Measurements from ENCODE around the gene PEF1. TPM values are rescaled to one million over a fixed set of nuclear protein-coding genes. Genes with fewer than 3 reads are reported as not detected.
A peak's percentile ranks its signal among the peaks of the same experiment; 100 is the strongest.

Gene PEF1
- polyA plus RNA-seq, 3 donors, result 36.6 to 81.7 (median 70.7) TPM

DNA sequence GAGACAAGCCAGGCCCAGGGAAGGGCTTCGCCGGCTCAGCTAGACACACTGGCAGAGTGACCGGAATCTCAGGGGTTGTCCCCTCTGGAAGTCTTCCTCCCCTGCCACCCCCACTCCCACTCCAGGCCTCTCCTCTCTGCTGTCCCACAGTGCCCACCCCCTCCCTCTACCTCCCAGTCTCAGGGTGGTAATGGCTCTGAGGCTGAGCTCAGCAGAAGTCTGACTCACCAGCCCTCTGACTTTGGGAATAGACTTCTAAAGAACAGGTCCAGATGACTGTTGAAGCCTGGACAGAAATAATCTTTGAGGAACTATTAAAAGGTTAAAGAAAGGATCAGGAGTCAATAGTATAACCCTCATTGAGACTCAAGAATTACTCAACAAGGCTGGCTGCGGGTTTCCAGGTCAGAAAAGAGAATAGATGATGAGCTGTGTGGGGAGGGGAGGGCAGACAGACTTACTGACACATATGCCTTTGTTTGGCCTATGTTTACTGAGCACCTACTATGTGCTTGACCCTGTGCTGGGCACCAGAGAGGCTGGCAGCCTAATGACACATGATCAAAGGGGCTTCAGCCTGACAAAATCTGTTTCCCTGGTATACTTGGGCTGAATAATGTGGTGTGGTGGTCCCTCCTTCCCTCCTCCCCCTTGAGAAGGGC, 19.0 kb downstream of the PEF1 start:
- Mint-ChIP-seq H3K36me3 (peaks cover 50 to 51% of the 10 kb centered on the region in 2 donors), H3K27me3 (ENCODE audit: low read depth in 3 of 3) (peaks cover 0 to 3% (median 0%) of the 10 kb centered on the region in 3 donors), H3K4me1 (peaks cover 16% of the 10 kb centered on the region), H3K9me3 (peaks cover 0 to 2% (median 0%) of the 10 kb centered on the region in 7 donors), H3K27ac (peak overlapping the region in 2 of 7 donors; percentile 51 to 65), H3K4me3 (no peak overlapping the region)
- Histone ChIP-seq H3K27ac (ENCODE audit: low read depth in 1 of 2, low read length in 2 of 2) (no peak overlapping the region), H3K4me2 (replicated peaks; ENCODE audit: extremely low read depth, low read length, poor library complexity, severe bottlenecking) (no peak overlapping the region), H2AFZ (ENCODE audit: insufficient read depth, low read depth, low read length, poor library complexity, severe bottlenecking) (no peak overlapping the region), H3K9ac (ENCODE audit: insufficient read depth, low read length, poor library complexity, severe bottlenecking) (no peak overlapping the region), H3K9me3 (replicated peaks in 1 of 2; ENCODE audit: control insufficient read depth in 1 of 2, insufficient read depth in 1 of 2, low read length in 2 of 2) (no peaks in the 10 kb centered on the region), H3K4me1 (ENCODE audit: control insufficient read depth in 1 of 2, insufficient read depth in 2 of 2, low read length in 2 of 2) (peaks cover 9 to 14% of the 10 kb centered on the region in 2 donors), H3K36me3 (replicated peaks in 1 of 2; ENCODE audit: control insufficient read depth in 1 of 2, insufficient read depth in 2 of 2, low read length in 2 of 2) (peaks cover 33 to 44% of the 10 kb centered on the region in 2 donors), H3K27me3 (ENCODE audit: control insufficient read depth in 2 of 2, insufficient read depth in 2 of 2, low read length in 2 of 2) (no peaks in the 10 kb centered on the region), H4K20me1 (ENCODE audit: insufficient read depth, low read length) (no peaks in the 10 kb centered on the region), H3K4me3 (replicated peaks in 1 of 3; ENCODE audit: low read depth in 2 of 3, low read length in 3 of 3) (no peak overlapping the region), H3K79me2 (ENCODE audit: insufficient read depth, low read length) (no peaks in the 10 kb centered on the region)
- DNase-seq, result peak in 1 of 3 donors; percentile 23
- TF ChIP-seq, protein P1, sequence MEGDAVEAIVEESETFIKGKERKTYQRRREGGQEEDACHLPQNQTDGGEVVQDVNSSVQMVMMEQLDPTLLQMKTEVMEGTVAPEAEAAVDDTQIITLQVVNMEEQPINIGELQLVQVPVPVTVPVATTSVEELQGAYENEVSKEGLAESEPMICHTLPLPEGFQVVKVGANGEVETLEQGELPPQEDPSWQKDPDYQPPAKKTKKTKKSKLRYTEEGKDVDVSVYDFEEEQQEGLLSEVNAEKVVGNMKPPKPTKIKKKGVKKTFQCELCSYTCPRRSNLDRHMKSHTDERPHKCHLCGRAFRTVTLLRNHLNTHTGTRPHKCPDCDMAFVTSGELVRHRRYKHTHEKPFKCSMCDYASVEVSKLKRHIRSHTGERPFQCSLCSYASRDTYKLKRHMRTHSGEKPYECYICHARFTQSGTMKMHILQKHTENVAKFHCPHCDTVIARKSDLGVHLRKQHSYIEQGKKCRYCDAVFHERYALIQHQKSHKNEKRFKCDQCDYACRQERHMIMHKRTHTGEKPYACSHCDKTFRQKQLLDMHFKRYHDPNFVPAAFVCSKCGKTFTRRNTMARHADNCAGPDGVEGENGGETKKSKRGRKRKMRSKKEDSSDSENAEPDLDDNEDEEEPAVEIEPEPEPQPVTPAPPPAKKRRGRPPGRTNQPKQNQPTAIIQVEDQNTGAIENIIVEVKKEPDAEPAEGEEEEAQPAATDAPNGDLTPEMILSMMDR (IDR thresholded peaks at IDR 0.05), result no peak
- WGBS (ENCODE audit: insufficient coverage), result 100% methylated on average over 3 of the region's 4 CpGs
- intact Hi-C loops (cut with micrococcal nuclease), result no loop called here

DNA sequence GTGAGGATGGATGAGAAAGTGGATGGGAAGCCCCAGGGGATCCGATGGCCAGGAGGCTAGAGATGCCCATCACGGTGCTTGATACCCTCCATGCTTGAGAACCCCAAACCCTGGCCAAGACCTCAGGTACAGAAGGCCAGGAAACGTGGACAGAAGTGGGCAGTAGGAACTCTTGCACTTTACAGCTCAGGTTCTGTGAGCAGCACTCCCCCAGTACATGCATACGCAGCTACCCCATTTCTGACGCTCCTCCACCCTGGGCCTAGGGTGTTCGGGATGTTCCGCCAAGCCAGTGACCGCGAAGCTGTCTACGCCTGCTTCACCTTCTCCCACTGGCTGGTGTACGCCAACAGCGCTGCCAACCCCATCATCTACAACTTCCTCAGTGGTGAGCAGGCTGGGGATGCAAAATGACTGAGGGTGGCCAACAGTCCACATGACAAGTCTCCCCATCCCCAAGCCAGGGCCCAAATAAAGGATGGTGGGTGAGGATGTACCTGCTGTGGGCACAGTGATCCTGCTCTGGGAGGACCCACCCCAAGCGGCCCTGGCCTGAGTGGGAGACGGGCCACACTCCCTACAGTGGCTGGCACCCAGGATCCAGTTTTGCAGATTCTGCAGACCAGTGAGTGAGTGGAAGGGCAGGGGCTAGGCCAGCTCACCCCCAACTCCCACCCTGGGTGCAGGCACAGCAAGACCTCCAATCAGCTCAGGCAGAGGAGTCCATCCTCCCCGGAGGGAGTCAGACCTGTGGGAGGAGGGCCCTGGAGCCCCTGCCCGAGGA, 19.8 kb downstream of the PEF1 start:
- Mint-ChIP-seq H3K4me3 (no peak overlapping the region), H3K9me3 (peaks cover 0 to 2% (median 0%) of the 10 kb centered on the region in 7 donors), H3K36me3 (peaks cover 42 to 43% of the 10 kb centered on the region in 2 donors), H3K27me3 (ENCODE audit: low read depth in 3 of 3) (peaks cover 0 to 3% (median 0%) of the 10 kb centered on the region in 3 donors), H3K4me1 (peaks cover 16% of the 10 kb centered on the region), H3K27ac (peak overlapping the region in 5 of 7 donors; percentile 12 to 65 (median 31))
- intact Hi-C loops (cut with micrococcal nuclease), result no loop called here
- no peak overlapping the region for H3K4me3 ChIP-seq (replicated peaks in 1 of 3; ENCODE audit: low read depth in 2 of 3, low read length in 3 of 3)
- no peaks in the 10 kb centered on the region for H3K27me3 ChIP-seq (ENCODE audit: control insufficient read depth in 2 of 2, insufficient read depth in 2 of 2, low read length in 2 of 2)
- H3K79me2 ChIP-seq (ENCODE audit: insufficient read depth, low read length), result no peaks in the 10 kb centered on the region
- no peaks in the 10 kb centered on the region for H3K9me3 ChIP-seq (replicated peaks in 1 of 2; ENCODE audit: control insufficient read depth in 1 of 2, insufficient read depth in 1 of 2, low read length in 2 of 2)
- peaks cover 25 to 37% of the 10 kb centered on the region in 2 donors for H3K36me3 ChIP-seq (replicated peaks in 1 of 2; ENCODE audit: control insufficient read depth in 1 of 2, insufficient read depth in 2 of 2, low read length in 2 of 2)
- H3K4me2 ChIP-seq (replicated peaks; ENCODE audit: extremely low read depth, low read length, poor library complexity, severe bottlenecking), result no peak overlapping the region
- no peak overlapping the region for H3K9ac ChIP-seq (ENCODE audit: insufficient read depth, low read length, poor library complexity, severe bottlenecking)
- H3K4me1 ChIP-seq (ENCODE audit: control insufficient read depth in 1 of 2, insufficient read depth in 2 of 2, low read length in 2 of 2), result peaks cover 9 to 14% of the 10 kb centered on the region in 2 donors
- WGBS (ENCODE audit: insufficient coverage), result 96% methylated on average over 5 of the region's 16 CpGs
- no peak overlapping the region for H2AFZ ChIP-seq (ENCODE audit: insufficient read depth, low read depth, low read length, poor library complexity, severe bottlenecking)
- H4K20me1 ChIP-seq (ENCODE audit: insufficient read depth, low read length), result no peaks in the 10 kb centered on the region
- TF ChIP-seq, protein P1 (IDR thresholded peaks at IDR 0.05), result no peak
- peak overlapping the region in 1 of 2 donors; percentile 48 for H3K27ac ChIP-seq (ENCODE audit: low read depth in 1 of 2, low read length in 2 of 2)
- DNase-seq, result no peak
